IMR-90 (cell line): ENCODE measurements around the gene ROGDI. TPM values are rescaled to one million over a fixed set of nuclear protein-coding genes. Genes with fewer than 3 reads are reported as not detected.

Experiments
- ATAC-seq: fragments of 200-7000 bp; cut with Tn5 transposase; 2 replicates; pipeline ENCODE4 v1.9.1; 2020; ENCODE audit warnings: low read depth, mild to moderate bottlenecking, moderate library complexity
- BruUV-seq: library from RNA; stranded (reverse); fragments of 400-500 nt; replicated peaks from 2 replicates; lab custom pipeline; 2021; lab: Mats Ljungman, UMichigan
- CTCF ChIA-PET: fragments of 300-600 bp; formaldehyde crosslinking; extraction: SDS; loops from one replicate; lab custom pipeline; 2021; ENCODE audit warnings: antibody characterized with exemption; lab: Yijun Ruan, JAX
- POLR2A ChIA-PET: fragments of 300-600 bp; sonication (Branson Sonifier 250); formaldehyde crosslinking; loops from one replicate; lab custom pipeline; 2022; ENCODE audit warnings: antibody characterized with exemption; ENCODE audit not compliant: unreplicated experiment; lab: Charles Lee
- DNase-seq: peaks from one replicate; pipeline ENCODE4 v3.0.0; 2013
- H2AFZ ChIP-seq: replicated peaks from 2 replicates; pipeline ENCODE3; 2013; ENCODE audit warnings: low read length, mild to moderate bottlenecking; ENCODE audit not compliant: poor library complexity
- H2AK5ac ChIP-seq: 2 replicates; pipeline ENCODE4 v1.6.1; 2013; ENCODE audit warnings: low read depth, low read length, inconsistent platforms
- H2AK9ac ChIP-seq: replicated peaks from 2 replicates; pipeline ENCODE3; 2013; ENCODE audit warnings: mild to moderate bottlenecking, low read depth, low read length, moderate library complexity; ENCODE audit not compliant: poor library complexity
- H2BK120ac ChIP-seq: 2 replicates; pipeline ENCODE4 v1.6.1; 2013; ENCODE audit warnings: low read depth, low read length, inconsistent platforms
- H2BK15ac ChIP-seq: 3 replicates; pipeline ENCODE4 v1.6.1; 2013; ENCODE audit warnings: low read depth, low read length, inconsistent platforms
- H2BK20ac ChIP-seq: 2 replicates; pipeline ENCODE4 v1.6.1; 2013; ENCODE audit warnings: low read depth, mild to moderate bottlenecking, inconsistent platforms, low read length, moderate library complexity
- H2BK5ac ChIP-seq: 2 replicates; pipeline ENCODE4 v1.6.1; 2013; ENCODE audit warnings: mild to moderate bottlenecking, low read depth, low read length, inconsistent platforms; ENCODE audit not compliant: poor library complexity, severe bottlenecking
- H3K14ac ChIP-seq: replicated peaks from 2 replicates; pipeline ENCODE4 v1.6.1; 2013; ENCODE audit warnings: low read depth, low read length, inconsistent platforms
- H3K18ac ChIP-seq: 2 replicates; pipeline ENCODE4 v1.6.1; 2013; ENCODE audit warnings: low read depth, low read length, control low read depth
- H3K23ac ChIP-seq: 2 replicates; pipeline ENCODE4 v1.6.1; 2013; ENCODE audit warnings: low read depth, low read length, inconsistent platforms
- H3K27ac ChIP-seq: 2 replicates; pipeline ENCODE4 v1.5.1; 2013; ENCODE audit warnings: mild to moderate bottlenecking, control low read depth, low read length; ENCODE audit not compliant: insufficient read depth
- H3K27me3 ChIP-seq: 2 replicates; pipeline ENCODE4 v1.6.1; 2013; ENCODE audit warnings: low read length; ENCODE audit not compliant: control insufficient read depth, insufficient read depth
- H3K36me3 ChIP-seq: 2 replicates; pipeline ENCODE4 v1.6.1; 2013; ENCODE audit warnings: low read length, mixed read lengths; ENCODE audit not compliant: control insufficient read depth, insufficient read depth
- H3K4ac ChIP-seq: 2 replicates; pipeline ENCODE4 v1.6.1; 2013; ENCODE audit warnings: low read depth, low read length, inconsistent platforms
- H3K4me1 ChIP-seq: 2 replicates; pipeline ENCODE4 v1.6.1; 2013; ENCODE audit warnings: low read length, mixed read lengths; ENCODE audit not compliant: control insufficient read depth, insufficient read depth
- H3K4me2 ChIP-seq: 2 replicates; pipeline ENCODE4 v1.6.1; 2013; ENCODE audit warnings: low read depth, mild to moderate bottlenecking, control low read depth, low read length, moderate library complexity
- H3K4me3 ChIP-seq: 2 replicates; pipeline ENCODE4 v1.5.1; 2013; ENCODE audit warnings: low read depth, mild to moderate bottlenecking, control low read depth, low read length, moderate library complexity; ENCODE audit not compliant: insufficient read depth
- H3K56ac ChIP-seq: 2 replicates; pipeline ENCODE4 v1.6.1; 2013; ENCODE audit warnings: low read length, inconsistent platforms; ENCODE audit not compliant: insufficient read depth; ENCODE audit errors: extremely low read depth
- H3K79me1 ChIP-seq, 2 experiments: 2 replicates each; pipeline ENCODE4 v1.6.1; 2013; ENCODE audit warnings: low read length in 2 of 2, inconsistent platforms in 1 of 2, low read depth in 1 of 2
- H3K9ac ChIP-seq: 2 replicates; pipeline ENCODE4 v1.6.1; 2013; ENCODE audit warnings: low read depth, low read length, control low read depth
- H3K9me1 ChIP-seq: 2 replicates; pipeline ENCODE4 v1.6.1; 2013; ENCODE audit warnings: low read length, inconsistent platforms; ENCODE audit not compliant: insufficient read depth
- H3K9me3 ChIP-seq: 2 replicates; pipeline ENCODE4 v1.6.1; 2013; ENCODE audit warnings: low read length; ENCODE audit not compliant: control insufficient read depth, insufficient read depth
- H4K20me1 ChIP-seq: 2 replicates; pipeline ENCODE4 v1.6.1; 2013; ENCODE audit warnings: low read length, inconsistent platforms; ENCODE audit not compliant: insufficient read depth
- H4K5ac ChIP-seq: 2 replicates; pipeline ENCODE4 v1.6.1; 2013; ENCODE audit warnings: mild to moderate bottlenecking, low read depth, low read length, control low read depth
- H4K8ac ChIP-seq, 2 experiments: 2 replicates each; pipeline ENCODE4 v1.6.1; 2013; ENCODE audit warnings: low read depth in 2 of 2, low read length in 2 of 2, control low read depth in 1 of 2, inconsistent platforms in 1 of 2
- H4K91ac ChIP-seq: 2 replicates; pipeline ENCODE4 v1.6.1; 2013; ENCODE audit warnings: low read depth, low read length, inconsistent platforms; ENCODE audit not compliant: insufficient read depth
- CEBPB ChIP-seq: IDR thresholded peaks from 2 replicates; pipeline ENCODE4 v1.6.1; 2012; ENCODE audit warnings: low read depth, low read length, improper control_type of control experiment
- RCOR1 ChIP-seq: IDR thresholded peaks from 2 replicates; pipeline ENCODE4 v1.6.1; 2012; ENCODE audit warnings: mild to moderate bottlenecking, low read length, improper control_type of control experiment; ENCODE audit not compliant: insufficient replicate concordance
- WGBS, 2 experiments: methylation state at CpG; one replicate each; pipeline versions ENCODE4 v1.1.5 to v1.1.7; 2013; ENCODE audit warnings: missing lambda C conversion rate in 2 of 2; ENCODE audit not compliant: insufficient read length in 1 of 2; ENCODE audit errors: extremely low coverage in 2 of 2; 5-methylcytosine and 5-hydroxymethylcytosine counted together
- dilution Hi-C: fragments of 300-500 bp; cut with HindIII; formaldehyde crosslinking; loops from one replicate; pipeline ENCODE4 v1.14.3; 2018; ENCODE audit warnings: low sequenced_read_pairs; ENCODE audit not compliant: unreplicated experiment
- in situ Hi-C: fragments of 300-500 bp; cut with MboI; formaldehyde crosslinking; loops from 3 replicates; pipeline ENCODE4 v1.14.3; 2019; ENCODE audit warnings: low sequenced_read_pairs, inconsistent platforms, mixed read lengths
- intact Hi-C: fragments of 100-400 bp; cut with micrococcal nuclease; formaldehyde crosslinking; loops from 2 replicates; pipeline ENCODE4 v1.10.0; 2022
- polyA plus RNA-seq, 3 experiments: library from polyadenylated mRNA; depleted of rRNA; stranded (reverse); fragments of >200 nt; gene quantifications; 2 replicates each; pipeline ENCODE4 v1.2.3, GENCODE V29; 2012; ENCODE audit warnings: low replicate concordance in 1 of 3
- total RNA-seq: library from RNA; depleted of rRNA; stranded (reverse); fragments of >200 nt; gene quantifications from 2 replicates; pipeline ENCODE4 v1.2.3, GENCODE V29; 2012

ROGDI gene
- total and polyA plus RNA-seq, 2 of the 4 experiments (the other 2 are of a cell fraction), result 13.6 to 27.1 TPM

GRCh38 chr16:4777339-4778049 is 24.9 kb downstream of the ROGDI start:
- Histone ChIP-seq H2AK9ac (no peak overlapping the region), H3K14ac (no peak overlapping the region), H3K9ac (no peak overlapping the region), H3K36me3 (no peaks in the 10 kb centered on the region), H4K5ac (no peak overlapping the region), H4K20me1 (no peaks in the 10 kb centered on the region), H3K4ac (no peak overlapping the region), H4K8ac (no peak overlapping the region), H3K4me1 (no peaks in the 10 kb centered on the region), H2BK120ac (no peak overlapping the region), H3K27ac (no peak overlapping the region), H4K91ac (no peak overlapping the region), H3K27me3 (0 out of 2 replicates have a peak, but pooled peaks cover 2% of the 10 kb centered on the region), H3K56ac (no peak overlapping the region), H3K4me2 (no peak overlapping the region), H3K79me1 (no peaks in the 10 kb centered on the region), H2BK20ac (no peak overlapping the region), H3K9me1 (no peaks in the 10 kb centered on the region), H3K9me3 (no peaks in the 10 kb centered on the region), H2BK5ac (no peak overlapping the region), H3K4me3 (no peak overlapping the region), H3K23ac (no peak overlapping the region), H3K18ac (no peak overlapping the region), H2BK15ac (no peak overlapping the region), H2AFZ (no peak overlapping the region), H2AK5ac (no peak overlapping the region)
- intact Hi-C loops (no loop called here), in situ Hi-C loops (no loop called here), dilution Hi-C loops (no loop called here)
- WGBS, 2 experiments, result 66% methylated on average over 7 of the region's 17 CpGs; no CpG with 5 or more reads in 1 of the 2 experiments
- no TSS peak for BruUV-seq
- ATAC-seq (no peak), DNase-seq (no peak)
- TF ChIP-seq RCOR1, result no peak
- peak; percentile 45 for TF ChIP-seq CEBPB
- CTCF ChIA-PET, result no interaction called here
- POLR2A ChIA-PET, result no interaction called here
